Skeletal muscle cell (primary cell): ENCODE data around the gene MXI1.

ENCODE experiments used
- DNase-seq: peaks from one replicate; pipeline ENCODE4 v3.0.0-alpha.2; 2010; ENCODE audit warnings: low read depth
- H3K4me3 ChIP-seq: 2 replicates; pipeline ENCODE4 v1.5.1; 2011; ENCODE audit warnings: low read depth, mild to moderate bottlenecking, control low read depth, low read length, moderate library complexity

Gene MXI1

DNA sequence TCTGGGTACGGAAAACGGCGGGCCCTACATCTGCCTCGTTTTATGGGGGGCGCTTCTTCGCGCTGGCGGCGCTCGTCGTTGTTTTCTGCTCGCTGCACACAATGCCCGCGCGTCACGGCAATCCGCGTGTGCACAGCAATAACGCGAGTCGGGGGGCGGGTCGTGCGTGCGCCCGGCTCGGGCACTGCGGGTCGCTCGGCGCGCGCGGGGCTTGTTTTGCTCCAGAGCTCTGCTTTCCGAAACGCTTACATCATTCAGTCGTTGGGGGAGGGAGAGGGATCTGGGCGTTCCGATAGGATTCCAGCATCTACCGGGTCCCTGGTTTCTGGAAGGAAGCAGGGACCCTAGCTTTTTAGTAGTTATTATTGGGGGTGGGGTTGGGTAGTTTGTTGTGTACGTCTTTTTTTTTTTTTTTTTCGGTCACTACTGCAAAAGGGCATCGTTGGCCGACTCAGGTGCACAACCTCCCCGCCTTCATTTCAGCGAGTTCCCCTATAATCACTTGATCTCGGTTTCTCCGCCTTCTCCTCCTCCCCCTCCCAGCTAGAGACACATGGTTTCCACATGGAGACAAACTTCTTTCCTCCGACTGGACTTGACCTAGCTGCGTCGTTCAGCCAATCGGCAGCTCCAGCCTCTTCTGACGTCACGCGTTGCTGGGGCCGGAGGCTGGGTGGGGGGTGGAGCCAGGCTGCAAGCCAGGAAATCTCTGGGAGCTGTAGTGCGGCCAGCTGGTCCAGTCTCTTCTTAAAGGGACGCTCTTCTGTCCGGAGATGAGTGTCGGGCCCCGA is 3.5 kb downstream of the MXI1 start:
- H3K4me3 ChIP-seq = peak overlapping the region; percentile 81
- DNase-seq = peak; percentile 95

DNA sequence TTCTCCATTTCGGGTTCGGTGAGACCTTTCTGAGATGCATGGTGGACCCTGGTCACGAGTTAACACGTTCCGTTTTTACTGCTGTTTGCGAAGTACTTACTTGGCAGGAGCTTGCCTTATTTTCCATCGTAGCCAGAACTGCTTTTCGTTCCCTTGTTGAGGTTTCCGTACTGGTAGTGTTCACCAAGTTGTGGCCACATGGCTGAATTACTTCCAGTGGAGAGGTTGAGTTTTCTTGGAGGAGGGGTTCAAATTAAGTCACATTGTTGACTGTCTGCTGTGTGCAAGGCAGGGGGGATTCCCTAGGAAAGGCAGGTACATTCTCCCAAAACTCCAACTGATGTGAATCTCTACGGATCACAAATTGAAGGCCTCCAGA is 4.0 kb downstream of the MXI1 start:
- no peak for DNase-seq
- H3K4me3 ChIP-seq = peak overlapping the region; percentile 81

GRCh38 chr10:110212119-110213006 is 5.0 kb downstream of the MXI1 start:
- DNase-seq = no peak
- H3K4me3 ChIP-seq = no peak overlapping the region

DNA sequence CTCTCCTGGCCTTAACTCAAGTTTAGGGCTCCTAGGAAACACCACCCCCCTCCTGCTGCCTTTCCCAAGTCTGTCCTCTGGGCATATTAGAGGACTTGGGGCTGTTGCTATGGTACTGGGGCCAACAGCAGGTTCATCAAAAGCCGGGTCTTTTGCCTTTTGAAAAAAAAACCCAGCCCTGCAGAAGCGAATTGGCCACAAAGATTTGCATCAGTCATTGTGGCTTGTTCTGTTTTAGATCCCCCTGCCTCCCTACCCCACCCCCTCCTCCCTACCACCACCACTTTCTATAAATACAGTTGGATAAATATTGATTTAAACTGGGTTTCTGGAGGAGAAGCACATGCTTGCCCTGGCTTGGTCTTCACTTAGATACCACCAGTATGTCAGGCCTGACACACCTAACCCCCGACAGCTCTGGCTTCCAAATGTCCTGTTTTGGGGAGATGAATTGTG is 7.0 kb downstream of the MXI1 start:
- DNase-seq = no peak
- H3K4me3 ChIP-seq = no peak overlapping the region

GRCh38 chr10:110215286-110216170 is 8.1 kb downstream of the MXI1 start:
- DNase-seq = no peak
- H3K4me3 ChIP-seq = no peak overlapping the region

- no peak overlapping the region for H3K4me3 ChIP-seq
- no peak for DNase-seq
These were observed 8.8 kb downstream of the MXI1 start for GRCh38 chr10:110216240-110216639.

- H3K4me3 ChIP-seq = no peak overlapping the region
- no peak for DNase-seq
These were observed 9.7 kb downstream of the MXI1 start for GRCh38 chr10:110216942-110217661.

DNA sequence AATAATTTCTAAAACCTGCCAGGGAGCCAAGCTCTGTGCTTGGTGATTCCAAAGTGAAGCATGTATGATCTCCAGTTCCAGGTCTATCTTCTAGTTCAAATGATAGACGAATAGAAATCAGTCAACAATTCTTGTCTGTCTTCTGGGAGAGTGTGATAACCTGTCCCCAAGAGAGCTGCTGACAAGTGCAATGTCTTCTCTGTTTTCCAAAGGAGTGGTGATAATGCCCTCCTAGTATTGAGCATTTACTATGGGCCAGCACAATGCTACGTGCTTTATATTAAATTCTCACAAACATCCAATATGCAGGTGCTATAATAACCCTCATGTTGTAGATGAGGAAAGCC is 10.2 kb downstream of the MXI1 start:
- no peak overlapping the region for H3K4me3 ChIP-seq
- no peak for DNase-seq

DNA sequence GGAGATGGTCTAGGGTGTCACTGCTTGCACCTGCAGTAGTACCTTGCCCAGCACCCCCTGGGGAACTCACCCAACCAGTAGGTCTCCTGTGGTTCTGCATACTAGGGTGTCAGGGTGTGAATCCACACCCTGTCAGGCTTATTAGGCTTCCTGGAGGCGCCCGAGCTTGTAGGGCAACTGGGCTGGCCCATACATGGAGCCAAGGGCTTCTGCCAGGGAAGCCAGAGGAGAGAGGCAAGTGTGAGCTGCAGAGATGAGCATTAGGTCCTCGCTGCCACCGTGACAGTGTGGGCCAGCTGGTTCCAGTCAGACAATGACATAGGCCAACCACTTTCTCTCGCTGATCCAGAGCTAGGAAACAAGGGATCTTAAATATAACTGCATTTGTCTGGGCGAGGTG is 11.2 kb downstream of the MXI1 start:
- DNase-seq = no peak
- no peak overlapping the region for H3K4me3 ChIP-seq

DNA sequence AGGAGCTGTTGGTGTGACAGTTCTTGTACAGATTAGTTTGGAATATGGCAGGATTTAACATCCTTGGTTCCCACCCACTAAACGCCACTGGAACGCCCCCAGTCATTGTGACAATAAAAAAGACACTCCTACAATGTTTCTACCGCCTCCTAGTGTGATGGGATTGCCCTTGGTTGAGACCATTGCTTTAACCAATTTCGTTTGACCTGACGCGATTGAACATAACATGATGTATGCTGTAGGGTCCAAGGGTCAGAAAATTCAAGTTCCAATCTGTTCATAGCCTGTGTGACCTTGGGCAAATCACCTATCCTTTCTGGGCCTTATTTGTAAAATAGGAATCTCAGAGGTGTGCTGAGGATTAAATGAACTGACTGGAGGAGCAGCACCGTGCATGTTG is 12.5 kb downstream of the MXI1 start:
- no peak for DNase-seq
- no peak overlapping the region for H3K4me3 ChIP-seq

DNA sequence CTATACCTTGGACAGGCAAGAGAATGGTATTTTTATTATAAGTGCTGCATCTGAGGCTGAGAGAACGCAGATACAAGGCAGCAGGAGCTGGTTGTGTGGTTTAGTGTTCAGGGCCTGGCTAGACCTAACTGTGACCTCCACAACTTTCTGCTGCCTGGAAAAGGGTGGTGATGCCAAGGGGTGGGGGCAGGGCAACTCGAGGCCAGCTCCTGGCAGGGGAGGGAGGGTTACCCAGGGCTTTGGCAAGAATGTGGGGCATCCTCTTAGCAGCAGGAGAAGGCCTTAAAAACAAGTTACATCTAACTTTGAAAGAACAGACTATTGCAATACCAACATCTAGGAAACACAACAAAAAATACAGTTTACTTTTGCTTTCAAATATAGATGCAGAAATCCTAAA is 13.0 kb downstream of the MXI1 start:
- no peak overlapping the region for H3K4me3 ChIP-seq
- DNase-seq = no peak

- H3K4me3 ChIP-seq = peak overlapping the region; percentile 51
- no peak for DNase-seq
These were observed 13.8 kb downstream of the MXI1 start for GRCh38 chr10:110221044-110221720.

DNA sequence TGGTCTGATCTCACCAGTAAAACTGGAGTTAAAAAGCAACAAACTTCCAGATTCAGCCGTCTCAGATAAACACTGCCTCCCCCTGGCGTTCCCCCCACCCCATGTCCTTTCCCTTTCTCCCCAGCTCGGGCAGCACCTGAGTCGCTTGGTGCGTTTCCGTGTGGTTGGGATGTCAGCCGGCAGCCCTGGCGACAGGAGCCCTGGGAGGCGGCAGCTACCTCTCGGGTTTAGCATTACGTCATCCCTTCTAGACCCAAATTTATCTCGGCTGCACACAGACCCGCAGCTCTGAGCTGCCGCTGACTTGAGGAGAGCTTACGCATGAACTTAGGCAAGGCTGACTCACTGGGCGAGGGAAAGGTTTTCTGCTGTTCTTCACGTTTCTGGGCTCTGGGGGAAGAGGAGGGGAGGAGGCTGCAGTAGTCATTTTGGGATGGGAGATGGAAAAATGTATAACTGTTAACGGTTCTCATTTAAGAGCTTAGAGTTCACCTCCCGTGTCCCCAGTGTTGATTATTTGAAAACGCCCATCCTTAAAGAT is 14.4 kb downstream of the MXI1 start:
- H3K4me3 ChIP-seq = peak overlapping the region; percentile 51
- peak; percentile 91 for DNase-seq

- no peak overlapping the region for H3K4me3 ChIP-seq
- no peak for DNase-seq
These were observed 15.4 kb downstream of the MXI1 start for GRCh38 chr10:110222641-110223297.

DNA sequence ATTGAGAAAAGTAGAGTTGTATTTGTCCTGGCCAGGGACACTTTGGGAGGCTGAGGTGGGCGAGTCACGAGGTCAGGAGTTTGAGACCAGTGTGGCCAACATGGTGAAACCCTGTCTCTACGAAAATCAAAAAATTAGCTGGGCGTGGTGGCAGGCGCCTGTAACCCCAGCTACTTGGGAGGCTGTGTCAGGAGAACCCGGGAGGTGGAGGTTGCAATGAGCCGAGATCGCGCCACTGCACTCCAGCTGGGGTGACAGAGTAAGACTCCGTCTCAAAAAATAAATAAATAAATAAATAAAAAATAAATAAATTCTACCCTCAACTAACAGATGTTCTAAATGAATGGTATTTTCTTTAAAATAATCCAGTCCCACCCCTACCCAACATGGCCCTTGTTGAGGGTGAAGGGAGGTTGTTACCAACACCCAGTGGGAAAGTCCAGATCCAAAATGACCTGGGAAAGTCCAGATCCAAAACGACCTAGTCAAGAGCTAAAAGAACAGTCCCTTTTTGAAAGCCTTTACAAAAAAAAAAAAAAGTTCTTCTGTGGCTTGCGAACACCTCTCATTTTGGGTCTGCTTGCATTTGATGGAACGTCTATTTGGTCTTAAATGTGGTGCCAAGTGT is 16.0 kb downstream of the MXI1 start:
- H3K4me3 ChIP-seq = no peak overlapping the region
- no peak for DNase-seq

DNA sequence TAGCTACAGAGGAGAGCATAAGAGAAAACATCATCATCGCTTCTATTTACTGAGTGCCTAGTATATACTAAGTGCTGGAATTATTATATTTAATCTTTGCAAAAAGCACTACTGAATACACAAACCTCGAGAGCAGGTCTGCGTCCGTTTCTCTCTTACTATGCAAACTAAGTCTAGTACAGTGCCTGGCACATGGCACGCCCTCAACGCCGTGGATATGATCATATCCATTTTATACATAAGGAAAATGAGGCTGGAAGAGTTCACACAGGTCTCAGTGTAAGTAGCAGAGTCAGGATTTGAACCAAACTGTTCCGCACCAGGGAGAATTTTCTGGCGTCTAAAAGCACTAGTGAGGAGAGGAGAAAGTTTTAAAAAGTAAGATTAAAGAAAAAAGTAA is 17.6 kb downstream of the MXI1 start:
- no peak for DNase-seq
- H3K4me3 ChIP-seq = peak overlapping the region; percentile 69

- no peak for DNase-seq
- peak overlapping the region; percentile 69 for H3K4me3 ChIP-seq
These were observed 18.0 kb downstream of the MXI1 start for GRCh38 chr10:110225441-110225755.
